IMR-90 (cell line): ENCODE results near the gene ARHGDIA.

Experiments used
- BHLHE40 ChIP-seq: fragments of 150-350 bp; IDR thresholded peaks from 2 replicates; pipeline ENCODE4 v1.6.1; 2016; ENCODE audit warnings: mild to moderate bottlenecking, low read depth, low read length
- FOS ChIP-seq: fragments of 150-350 bp; IDR thresholded peaks from 2 replicates; pipeline ENCODE4 v1.6.1; 2016; ENCODE audit warnings: low read depth, low read length
- MAZ ChIP-seq: IDR thresholded peaks from 2 replicates; pipeline ENCODE4 v1.6.1; 2012; ENCODE audit warnings: low read depth, mild to moderate bottlenecking, low read length, improper control_type of control experiment, moderate library complexity, borderline replicate concordance
- MXI1 ChIP-seq: IDR thresholded peaks from 2 replicates; pipeline ENCODE4 v1.6.1; 2012; ENCODE audit warnings: low read depth, mild to moderate bottlenecking, low read length, moderate library complexity, borderline replicate concordance
- POLR2A ChIP-seq: IDR thresholded peaks from 2 replicates; pipeline ENCODE4 v1.6.1; 2012; ENCODE audit warnings: mild to moderate bottlenecking, low read depth, low read length
- RAD21 ChIP-seq: IDR thresholded peaks from 2 replicates; pipeline ENCODE4 v1.6.1; 2012; ENCODE audit warnings: low read length, improper control_type of control experiment
- RCOR1 ChIP-seq: IDR thresholded peaks from 2 replicates; pipeline ENCODE4 v1.6.1; 2012; ENCODE audit warnings: mild to moderate bottlenecking, low read length, improper control_type of control experiment; ENCODE audit not compliant: insufficient replicate concordance
- RFX5 ChIP-seq: IDR thresholded peaks from 2 replicates; pipeline ENCODE4 v1.8.0; 2012; ENCODE audit warnings: low read depth, mild to moderate bottlenecking, low read length, moderate library complexity
- USF2 ChIP-seq: fragments of 150-350 bp; IDR thresholded peaks from 2 replicates; pipeline ENCODE4 v1.6.1; 2017; ENCODE audit warnings: mild to moderate bottlenecking, antibody characterized with exemption, low read length, low read depth
- TF ChIP-seq, protein P1 (sequence below): conservative IDR thresholded peaks from 2 replicates; pipeline ENCODE4 v1.5.1; 2012; ENCODE audit warnings: mild to moderate bottlenecking, low read depth, low read length, improper control_type of control experiment

DNA sequence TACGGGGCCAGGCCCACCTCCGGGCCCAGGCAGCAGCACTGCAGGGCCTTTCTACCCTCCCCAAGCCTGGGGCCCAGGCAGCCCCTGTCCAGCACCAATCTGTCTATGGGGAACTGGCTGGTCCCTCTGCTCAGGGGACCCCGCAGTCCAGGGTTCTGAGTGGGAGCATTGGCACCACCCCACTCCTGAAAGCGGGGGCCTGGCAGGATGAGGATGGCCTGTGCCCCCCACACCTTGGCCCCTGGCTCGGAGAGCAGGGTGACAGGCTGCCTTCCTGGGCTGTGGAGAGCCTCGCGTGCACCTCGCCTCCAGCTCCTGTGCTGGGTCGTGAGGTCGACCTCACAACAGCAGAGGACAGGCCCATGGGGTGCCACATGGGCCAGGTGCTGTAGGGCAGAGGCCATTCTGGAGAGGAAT, 32.3 kb upstream of the ARHGDIA start:
- no peak for TF ChIP-seq POLR2A
- TF ChIP-seq, protein P1, sequence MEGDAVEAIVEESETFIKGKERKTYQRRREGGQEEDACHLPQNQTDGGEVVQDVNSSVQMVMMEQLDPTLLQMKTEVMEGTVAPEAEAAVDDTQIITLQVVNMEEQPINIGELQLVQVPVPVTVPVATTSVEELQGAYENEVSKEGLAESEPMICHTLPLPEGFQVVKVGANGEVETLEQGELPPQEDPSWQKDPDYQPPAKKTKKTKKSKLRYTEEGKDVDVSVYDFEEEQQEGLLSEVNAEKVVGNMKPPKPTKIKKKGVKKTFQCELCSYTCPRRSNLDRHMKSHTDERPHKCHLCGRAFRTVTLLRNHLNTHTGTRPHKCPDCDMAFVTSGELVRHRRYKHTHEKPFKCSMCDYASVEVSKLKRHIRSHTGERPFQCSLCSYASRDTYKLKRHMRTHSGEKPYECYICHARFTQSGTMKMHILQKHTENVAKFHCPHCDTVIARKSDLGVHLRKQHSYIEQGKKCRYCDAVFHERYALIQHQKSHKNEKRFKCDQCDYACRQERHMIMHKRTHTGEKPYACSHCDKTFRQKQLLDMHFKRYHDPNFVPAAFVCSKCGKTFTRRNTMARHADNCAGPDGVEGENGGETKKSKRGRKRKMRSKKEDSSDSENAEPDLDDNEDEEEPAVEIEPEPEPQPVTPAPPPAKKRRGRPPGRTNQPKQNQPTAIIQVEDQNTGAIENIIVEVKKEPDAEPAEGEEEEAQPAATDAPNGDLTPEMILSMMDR: no peak
- no peak for TF ChIP-seq BHLHE40
- TF ChIP-seq FOS: no peak
- no peak for TF ChIP-seq MAZ
- no peak for TF ChIP-seq MXI1
- TF ChIP-seq RFX5: no peak
- no peak for TF ChIP-seq RAD21
- TF ChIP-seq RCOR1: no peak
- TF ChIP-seq USF2: no peak
